GM19043 (cell line): ENCODE results near the gene GPR183.

Experiments used
- ATAC-seq: cut with Tn5 transposase; IDR thresholded peaks from one replicate; pipeline ENCODE4 v1.9.1; 2021; ENCODE audit warnings: low read depth; ENCODE audit not compliant: unreplicated experiment

GPR183 gene, protein sequence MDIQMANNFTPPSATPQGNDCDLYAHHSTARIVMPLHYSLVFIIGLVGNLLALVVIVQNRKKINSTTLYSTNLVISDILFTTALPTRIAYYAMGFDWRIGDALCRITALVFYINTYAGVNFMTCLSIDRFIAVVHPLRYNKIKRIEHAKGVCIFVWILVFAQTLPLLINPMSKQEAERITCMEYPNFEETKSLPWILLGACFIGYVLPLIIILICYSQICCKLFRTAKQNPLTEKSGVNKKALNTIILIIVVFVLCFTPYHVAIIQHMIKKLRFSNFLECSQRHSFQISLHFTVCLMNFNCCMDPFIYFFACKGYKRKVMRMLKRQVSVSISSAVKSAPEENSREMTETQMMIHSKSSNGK

GRCh38 chr13:99307247-99307646 lies at the start of gene GPR183:
TSS of gene GPR183 (minus strand) at chr13:99307399. CDS start at chr13:99296145, 11,254 bp downstream.
- peak; percentile 63 for ATAC-seq

- peak; percentile 54 for ATAC-seq
Measured at GRCh38 chr13:99356262-99357091, 49.3 kb upstream of the GPR183 start.

DNA sequence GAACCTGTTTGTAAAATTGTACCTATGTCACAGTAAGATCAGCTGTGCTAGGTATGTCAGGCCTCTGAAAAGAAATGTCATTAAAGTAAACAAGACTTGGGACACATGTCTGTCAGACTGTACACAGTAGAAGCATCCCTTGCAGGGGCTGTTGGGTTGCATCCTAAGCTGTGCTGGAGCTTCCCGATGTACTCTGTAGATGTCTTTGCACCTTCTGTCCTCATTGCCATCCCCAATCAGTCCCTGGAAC lies 48.7 kb upstream of the GPR183 start:
- ATAC-seq, result no peak

- no peak for ATAC-seq
Measured at GRCh38 chr13:99355267-99356011, 48.2 kb upstream of the GPR183 start.

DNA sequence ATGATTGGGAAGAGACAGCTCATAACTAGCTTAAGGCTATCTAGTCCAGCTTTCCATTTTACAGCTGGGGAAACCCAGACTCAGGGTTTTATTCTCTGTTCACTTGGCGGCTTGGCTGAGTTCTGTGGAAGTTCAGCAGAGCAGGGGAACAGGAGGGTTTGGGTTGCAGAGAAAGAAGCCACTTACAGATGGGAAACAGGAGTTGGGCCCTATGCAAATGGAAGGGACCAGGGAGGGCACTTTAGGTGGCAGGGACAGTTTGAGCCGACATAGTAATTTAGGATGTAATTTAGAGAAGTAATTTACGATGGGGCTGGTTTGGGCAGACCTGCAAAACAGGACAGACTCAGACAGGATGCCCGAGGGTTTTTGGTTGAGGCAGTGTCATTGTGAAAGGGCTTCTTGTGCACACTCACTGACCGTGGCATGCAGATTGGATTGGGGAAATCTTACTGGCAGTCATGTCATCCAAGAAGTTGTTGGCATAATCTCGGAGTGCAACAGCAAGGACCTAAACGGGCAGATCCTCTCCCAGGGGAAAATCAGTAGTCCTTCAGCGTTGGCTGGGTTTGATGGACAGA lies 47.3 kb upstream of the GPR183 start:
- peak; percentile 19 for ATAC-seq

DNA sequence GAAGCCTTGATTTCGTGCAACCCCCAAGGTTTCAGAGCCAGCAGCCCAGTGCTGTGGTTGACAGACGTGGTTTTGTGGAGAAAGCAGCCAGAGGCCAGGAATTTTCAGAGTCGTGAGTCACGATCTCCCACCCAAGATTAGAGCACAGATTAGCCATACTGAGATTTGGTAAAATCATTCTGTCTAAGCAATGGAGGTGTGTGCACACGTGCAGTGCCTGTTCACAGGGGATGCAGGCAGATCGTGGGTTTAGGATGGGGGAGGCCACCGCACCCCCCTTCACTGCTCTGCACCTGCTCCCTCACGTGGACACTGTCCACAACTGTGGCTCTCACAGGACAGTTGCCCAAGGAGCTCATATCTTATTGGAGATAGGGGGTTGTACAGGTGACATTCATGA lies 46.6 kb upstream of the GPR183 start:
- no peak for ATAC-seq

- ATAC-seq, result no peak
Measured at GRCh38 chr13:99353246-99353600, 46.0 kb upstream of the GPR183 start.

DNA sequence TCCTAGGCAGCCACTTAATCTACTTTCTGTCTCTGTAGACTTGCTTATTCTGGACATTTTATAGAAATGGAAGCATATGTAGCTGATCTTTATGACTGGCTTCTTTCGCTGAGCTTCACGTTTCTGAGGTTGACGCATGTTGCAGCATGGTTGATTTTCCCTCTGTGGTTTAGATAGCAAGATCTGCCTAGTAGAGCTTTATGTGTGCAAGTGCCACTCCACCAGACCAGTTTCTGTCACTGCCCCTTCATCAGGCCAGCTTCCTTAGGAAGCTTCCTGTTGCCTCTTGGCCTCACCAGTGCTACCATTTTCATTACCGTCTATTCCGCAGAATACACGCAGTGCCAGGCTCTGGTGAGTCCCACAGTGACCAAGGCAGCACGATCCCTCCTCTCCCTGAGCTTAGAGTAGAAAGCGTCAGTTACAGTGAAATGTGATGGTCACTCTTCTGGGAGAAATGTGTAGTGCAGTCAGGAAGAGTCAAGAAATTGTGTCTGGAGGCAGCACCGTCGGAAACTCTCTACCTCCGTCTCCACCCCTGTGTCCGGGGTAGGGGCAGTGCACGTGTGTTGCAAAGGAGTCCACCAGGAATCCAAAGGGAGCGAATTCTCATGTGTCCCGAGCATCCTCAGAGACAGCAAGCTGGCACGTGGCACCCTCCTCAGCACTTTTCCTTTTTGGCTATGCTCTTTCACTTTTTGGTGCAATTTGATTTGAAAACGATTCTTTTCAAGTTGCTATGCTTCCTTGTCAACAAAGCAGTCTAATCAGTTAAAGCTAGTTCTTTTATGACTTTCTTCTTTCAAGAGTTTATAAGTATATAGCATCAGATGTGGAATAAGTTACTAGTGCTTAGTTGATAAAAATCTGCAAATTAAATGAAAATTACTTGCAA lies 45.4 kb upstream of the GPR183 start:
- no peak for ATAC-seq

DNA sequence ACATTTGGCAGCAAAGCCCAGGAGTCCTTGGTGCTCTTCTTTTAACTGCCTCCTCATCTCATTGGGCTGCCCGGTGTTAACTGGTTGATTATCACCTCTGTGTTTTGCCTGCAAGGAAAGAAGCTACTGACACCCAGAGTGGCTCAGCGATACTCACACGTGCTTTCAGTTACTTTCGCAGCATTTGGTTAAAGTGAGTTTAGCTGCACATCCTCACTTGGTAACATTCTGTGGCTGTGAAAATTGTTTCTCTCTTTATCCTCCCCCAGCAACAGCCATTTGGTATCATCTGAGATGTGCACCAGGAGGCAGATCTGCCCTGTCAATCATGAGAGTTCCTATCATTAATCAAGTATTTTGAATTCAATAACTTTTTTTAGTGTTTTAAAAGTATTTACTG lies 44.6 kb upstream of the GPR183 start:
- ATAC-seq, result peak; percentile 22

DNA sequence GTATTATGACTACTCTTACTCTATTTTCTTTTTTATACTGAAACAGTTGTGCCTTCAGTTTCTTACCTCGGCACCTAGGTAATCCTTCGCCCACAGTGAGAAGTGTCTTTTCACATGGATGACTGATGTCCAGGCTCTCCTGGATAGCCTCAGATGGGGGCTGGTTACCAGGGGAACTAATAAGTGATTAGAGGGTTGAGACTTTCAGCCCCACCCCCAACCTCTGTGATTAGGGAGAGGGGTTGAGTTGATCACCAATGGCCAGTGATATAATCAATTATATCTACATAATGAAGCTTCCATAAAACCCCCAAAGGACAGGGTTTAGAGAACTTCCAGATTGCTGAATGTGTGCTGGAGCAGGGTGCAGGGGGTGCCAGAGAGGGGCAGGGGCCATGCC lies 43.0 kb upstream of the GPR183 start:
- no peak for ATAC-seq

- peak; percentile 55 for ATAC-seq
Measured at GRCh38 chr13:99347911-99348451, 40.8 kb upstream of the GPR183 start.

DNA sequence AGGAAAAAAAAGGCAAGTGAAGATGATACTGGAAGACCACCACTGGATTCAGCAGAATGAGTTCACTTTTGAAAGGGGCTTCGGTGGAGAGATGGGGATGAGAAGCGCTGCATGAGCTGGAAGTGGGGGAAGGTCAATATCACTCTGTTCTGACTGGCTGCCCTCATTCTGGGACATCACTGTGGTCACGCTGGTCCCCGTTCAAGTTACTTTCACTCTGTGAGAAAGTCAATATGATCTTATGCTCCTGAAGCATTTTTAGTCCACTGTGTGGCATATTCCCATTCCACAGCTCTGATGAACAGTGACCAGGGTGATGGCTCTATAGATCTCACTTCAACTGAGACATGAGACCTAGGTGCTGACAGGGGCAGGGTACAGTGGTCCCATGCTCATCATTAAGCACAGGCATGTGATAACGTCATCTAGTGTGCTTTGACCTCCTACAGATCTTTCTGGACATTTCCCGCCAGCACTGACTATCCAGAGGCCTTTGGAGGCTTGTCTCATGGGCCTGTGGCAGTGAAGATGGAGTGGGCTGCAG lies 40.2 kb upstream of the GPR183 start:
- no peak for ATAC-seq

DNA sequence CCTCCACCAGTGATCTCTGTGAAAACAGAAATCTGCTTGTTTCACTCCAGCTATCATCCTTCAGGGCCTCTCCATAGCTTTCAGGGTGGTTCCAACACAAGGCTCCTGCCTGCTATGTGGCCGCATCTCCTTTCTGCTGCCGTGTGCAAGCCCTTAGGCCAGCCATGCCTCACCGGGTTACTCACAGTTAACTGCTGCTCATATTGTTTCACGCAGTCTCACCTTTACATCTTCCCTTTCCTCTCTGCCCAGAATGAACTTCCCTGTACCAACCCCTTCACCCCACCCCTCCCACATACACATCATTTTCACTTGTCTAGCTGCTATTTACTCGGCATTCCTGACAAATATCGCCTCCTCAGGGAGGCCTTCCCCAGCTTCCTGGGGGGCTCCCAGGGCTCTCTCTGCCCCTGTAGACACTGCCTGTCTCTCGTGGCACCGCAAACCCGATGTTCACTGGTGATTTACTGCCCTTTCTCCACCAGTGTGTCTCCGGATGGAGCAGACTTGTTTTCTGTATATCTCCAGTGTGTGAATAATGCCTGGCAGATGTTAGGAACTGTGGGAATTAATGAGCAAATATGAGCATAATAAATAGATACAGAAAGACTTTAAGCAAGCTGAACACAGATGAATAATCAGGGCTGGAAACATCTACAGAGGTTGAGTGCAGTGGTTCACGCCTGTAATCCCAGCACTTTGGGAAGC lies 39.3 kb upstream of the GPR183 start:
- ATAC-seq, result no peak

DNA sequence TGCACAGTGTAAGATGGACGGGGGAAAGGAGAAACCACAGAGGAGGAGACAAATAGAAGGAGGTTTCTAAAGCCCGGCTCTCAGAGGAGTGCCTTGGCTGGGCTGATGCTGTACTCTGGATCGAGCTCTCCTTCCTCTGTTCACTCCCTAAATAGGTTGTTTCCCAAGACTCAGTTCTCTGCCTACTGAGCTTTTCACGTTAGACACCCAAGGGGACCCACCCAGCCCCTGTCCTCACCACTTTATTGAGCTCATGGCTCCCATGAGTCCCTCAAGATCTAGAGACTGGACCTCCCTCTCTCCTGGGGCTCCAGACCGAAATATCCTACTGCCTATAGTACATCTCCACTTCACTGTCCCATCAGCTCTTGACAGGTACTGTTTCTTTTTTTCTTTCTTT lies 38.1 kb upstream of the GPR183 start:
- ATAC-seq, result no peak

DNA sequence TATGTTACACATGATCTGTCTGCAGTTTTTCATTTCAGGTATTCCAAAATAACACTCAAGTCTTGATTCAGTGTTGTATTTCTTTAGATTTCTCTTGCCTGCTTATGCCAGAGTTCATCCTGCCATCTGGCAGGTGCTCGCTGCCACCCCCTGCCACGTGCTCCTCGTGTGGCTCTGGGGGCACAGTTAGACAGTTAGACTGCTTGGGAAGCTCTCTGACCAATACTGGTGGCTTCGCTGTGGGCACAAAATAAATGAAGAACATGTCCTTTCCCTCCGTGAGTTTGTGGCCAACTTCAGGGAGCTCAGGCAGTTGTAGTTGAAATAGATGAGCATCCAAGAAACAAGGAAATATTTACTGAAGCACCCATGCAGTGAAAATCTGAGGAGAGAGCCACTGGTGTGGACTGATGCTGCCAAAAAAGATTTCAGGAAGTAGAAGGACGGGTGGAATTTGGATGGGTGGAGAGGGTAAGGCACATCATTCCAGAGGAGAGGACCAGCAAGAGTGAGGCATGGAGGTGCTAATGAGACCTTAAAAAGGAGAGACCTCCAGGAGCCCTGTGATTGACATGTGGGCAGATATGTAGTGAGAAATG lies 37.5 kb upstream of the GPR183 start:
- ATAC-seq, result no peak

GRCh38 chr13:99342723-99343315 lies 35.6 kb upstream of the GPR183 start:
- ATAC-seq, result no peak

DNA sequence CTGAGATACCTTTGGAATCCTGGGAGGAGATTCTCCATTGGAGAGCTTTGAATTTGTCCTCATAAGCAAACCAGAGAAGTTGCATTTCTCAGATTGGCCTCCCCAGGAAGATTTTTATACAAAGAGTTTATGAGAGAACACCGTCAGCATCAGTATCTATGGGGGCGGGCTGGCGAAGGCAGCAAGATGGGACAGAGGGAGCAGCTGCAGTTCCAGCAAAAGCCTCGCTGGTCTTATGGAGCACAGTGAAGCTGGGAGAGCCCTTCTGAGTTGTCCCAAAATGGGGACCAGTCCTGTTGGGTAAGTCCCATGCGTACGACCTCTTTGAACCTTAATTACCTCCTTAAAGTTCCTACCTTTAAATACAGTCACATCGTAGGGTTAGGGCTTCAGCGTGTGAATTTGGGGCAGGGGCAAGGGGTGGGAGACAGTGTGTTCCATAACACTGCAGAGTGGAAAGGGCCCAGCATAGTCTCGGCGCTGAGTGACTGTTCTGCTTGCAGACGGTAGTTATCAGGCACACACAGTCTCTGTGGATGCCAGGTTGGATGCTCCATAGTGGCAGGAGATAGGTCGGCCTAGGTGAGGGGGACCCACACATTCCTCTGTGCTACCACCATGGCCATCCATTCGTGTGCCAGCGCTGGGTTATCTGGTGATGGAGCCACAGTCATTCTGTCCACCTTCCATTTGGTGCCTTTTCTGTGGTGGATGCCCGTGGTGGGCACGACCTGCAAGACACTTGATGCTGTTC lies 34.9 kb upstream of the GPR183 start:
- ATAC-seq, result no peak

GRCh38 chr13:99340638-99341037 lies 33.4 kb upstream of the GPR183 start:
- ATAC-seq, result no peak
